Kidney epithelial cell (primary cell): ENCODE data around the gene SEMA5B. TPM values are rescaled to one million over a fixed set of nuclear protein-coding genes. Genes with fewer than 3 reads are reported as not detected.

Source experiments
- DNase-seq: peaks from one replicate; pipeline ENCODE4 v3.0.0-alpha.2; 2010; ENCODE audit warnings: low read depth
- H3K27me3 ChIP-seq: 2 replicates; pipeline ENCODE4 v1.6.0; 2011; ENCODE audit warnings: low read length; ENCODE audit not compliant: control insufficient read depth, insufficient read depth
- H3K36me3 ChIP-seq: 2 replicates; pipeline ENCODE4 v1.5.1; 2011; ENCODE audit warnings: low read length; ENCODE audit not compliant: control insufficient read depth, insufficient read depth
- H3K4me3 ChIP-seq: 2 replicates; pipeline ENCODE4 v1.5.1; 2011; ENCODE audit warnings: low read depth, mild to moderate bottlenecking, control low read depth, low read length
- total RNA-seq: library from RNA; depleted of rRNA; stranded (reverse); fragments of >200 nt; gene quantifications from 2 replicates; pipeline ENCODE4 v1.2.3, GENCODE V29; 2015
- TF ChIP-seq, protein P1 (sequence below): IDR thresholded peaks from 2 replicates; pipeline ENCODE4 v1.5.1; 2011; ENCODE audit warnings: mild to moderate bottlenecking, moderate library complexity, low read length, control low read depth, inconsistent platforms; ENCODE audit not compliant: insufficient read depth, poor library complexity, severe bottlenecking

SEMA5B gene
- total RNA-seq, 1 donor from 2014 or later = not detected

DNA sequence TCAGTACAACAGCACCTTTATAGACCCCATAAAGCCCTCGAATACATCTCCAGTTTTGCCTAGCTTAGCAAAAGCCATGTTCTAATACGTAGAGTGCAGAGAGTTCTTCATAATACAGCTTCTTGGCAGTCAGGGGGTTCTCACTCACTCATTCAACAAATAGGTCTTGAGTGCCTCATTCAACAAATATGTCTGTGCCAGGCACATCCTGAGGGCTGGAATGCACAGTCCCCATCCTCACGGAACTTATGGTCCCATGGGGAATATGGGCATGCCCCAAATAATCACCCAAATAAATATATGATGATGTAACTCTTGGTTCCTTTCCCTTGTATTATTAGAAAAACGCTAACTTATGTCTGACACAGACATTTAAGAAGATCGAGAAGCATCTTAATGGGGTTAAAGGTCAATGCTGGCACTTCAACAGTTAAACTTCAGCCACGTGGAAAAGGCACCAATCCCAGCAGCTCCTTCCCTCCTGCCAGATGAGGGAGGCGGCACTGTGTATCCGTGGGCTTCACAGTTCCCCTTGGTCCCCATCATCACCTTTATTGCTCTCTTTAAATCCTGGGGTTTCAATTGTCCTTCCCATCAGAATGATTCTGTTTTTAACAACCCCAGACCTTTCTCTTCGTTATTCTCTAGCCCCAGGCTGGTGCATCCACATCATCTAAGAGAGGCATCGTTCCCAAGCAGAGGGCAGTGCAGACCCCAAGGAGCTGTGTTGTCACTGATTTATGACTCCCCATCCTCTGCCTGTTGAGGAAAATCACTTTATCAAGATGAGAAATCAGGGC lies 18.9 kb upstream of the SEMA5B start:
- DNase-seq = no peak
- TF ChIP-seq, protein P1, sequence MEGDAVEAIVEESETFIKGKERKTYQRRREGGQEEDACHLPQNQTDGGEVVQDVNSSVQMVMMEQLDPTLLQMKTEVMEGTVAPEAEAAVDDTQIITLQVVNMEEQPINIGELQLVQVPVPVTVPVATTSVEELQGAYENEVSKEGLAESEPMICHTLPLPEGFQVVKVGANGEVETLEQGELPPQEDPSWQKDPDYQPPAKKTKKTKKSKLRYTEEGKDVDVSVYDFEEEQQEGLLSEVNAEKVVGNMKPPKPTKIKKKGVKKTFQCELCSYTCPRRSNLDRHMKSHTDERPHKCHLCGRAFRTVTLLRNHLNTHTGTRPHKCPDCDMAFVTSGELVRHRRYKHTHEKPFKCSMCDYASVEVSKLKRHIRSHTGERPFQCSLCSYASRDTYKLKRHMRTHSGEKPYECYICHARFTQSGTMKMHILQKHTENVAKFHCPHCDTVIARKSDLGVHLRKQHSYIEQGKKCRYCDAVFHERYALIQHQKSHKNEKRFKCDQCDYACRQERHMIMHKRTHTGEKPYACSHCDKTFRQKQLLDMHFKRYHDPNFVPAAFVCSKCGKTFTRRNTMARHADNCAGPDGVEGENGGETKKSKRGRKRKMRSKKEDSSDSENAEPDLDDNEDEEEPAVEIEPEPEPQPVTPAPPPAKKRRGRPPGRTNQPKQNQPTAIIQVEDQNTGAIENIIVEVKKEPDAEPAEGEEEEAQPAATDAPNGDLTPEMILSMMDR = no peak
- Histone ChIP-seq H3K4me3 (no peak overlapping the region), H3K27me3 (peaks cover 6% of the 10 kb centered on the region), H3K36me3 (no peaks in the 10 kb centered on the region)

DNA sequence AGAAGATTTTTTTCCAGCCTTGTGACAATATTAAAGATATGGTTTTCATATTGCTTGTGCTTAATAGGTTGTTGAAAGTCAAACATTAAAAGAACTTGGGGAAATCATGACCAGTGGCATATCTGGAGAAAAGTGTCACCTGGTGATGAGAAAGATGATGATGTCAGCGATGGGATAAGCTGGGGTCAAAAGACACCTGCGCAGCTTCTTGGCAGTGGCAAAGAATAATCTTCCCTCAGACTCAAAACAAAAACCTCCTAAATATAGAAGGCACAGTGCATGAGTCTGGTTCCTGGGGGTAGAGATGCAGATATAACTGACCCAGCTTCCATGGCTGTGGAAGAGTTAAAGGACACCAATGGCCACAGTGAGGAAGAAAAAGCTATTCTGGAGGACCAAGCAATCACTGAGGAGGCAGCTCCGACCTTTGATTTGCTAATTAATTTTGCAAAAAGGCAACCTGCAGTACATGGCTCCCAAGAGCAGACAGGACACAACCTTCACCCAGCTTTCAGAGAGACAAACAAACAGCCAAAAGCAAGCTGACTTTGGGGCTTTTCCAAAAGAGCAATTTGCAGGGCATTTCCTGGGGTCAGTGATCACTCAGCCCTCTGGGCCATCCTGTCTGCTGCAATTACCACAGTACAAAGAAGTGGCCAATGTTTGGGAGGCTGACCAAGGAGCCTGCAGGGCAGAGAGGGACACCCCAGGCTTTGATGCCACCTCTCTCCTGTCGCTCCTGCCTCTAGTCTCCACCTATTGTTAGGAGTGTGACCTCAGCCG lies 17.6 kb upstream of the SEMA5B start:
- Histone ChIP-seq H3K36me3 (no peaks in the 10 kb centered on the region), H3K27me3 (peaks cover 6% of the 10 kb centered on the region), H3K4me3 (no peak overlapping the region)
- TF ChIP-seq, protein P1 = no peak
- no peak for DNase-seq

DNA sequence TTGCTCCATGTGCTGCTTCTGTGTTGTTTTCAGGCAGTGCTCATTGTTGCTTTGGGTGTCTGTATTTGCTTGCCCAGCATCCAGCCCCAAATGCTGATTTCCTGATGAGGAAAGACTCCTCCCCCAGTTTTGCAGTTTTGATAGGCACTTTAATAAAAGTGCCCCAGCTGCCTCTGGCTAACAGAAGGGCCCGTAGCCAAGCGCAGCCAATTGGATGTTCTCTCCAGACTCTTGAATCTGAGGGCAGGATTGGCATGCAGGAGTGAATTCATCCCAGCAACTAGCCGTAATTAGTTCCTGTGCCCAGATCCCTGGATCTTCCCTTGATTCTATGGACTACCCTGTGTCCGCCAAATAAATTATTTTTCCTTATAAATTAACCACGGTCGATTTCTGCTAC lies 14.8 kb upstream of the SEMA5B start:
- Histone ChIP-seq H3K4me3 (no peak overlapping the region), H3K36me3 (no peaks in the 10 kb centered on the region), H3K27me3 (peaks cover 13% of the 10 kb centered on the region)
- TF ChIP-seq, protein P1 = no peak
- no peak for DNase-seq

DNA sequence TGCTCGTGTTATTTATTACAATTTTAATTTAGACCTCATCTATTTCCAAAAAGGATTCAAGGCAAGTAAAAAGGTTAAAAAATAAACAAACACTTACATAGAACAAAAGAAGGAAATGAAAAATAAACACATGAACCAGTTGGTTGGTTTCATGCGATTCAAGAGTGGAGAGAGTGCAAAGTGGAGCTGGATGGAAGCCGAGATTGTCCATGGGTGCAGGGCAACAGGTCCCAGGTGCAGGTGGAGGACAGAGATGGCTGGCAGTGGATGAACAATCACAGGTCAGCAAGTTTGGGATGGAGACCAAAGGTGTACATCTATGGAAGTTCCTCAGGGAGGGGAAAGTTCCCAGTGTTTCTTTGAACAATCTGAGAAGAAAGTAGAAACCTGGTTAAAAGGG lies 11.6 kb upstream of the SEMA5B start:
- no peak for DNase-seq
- TF ChIP-seq, protein P1 = no peak
- peaks cover 17% of the 10 kb centered on the region for H3K27me3 ChIP-seq
- H3K4me3 ChIP-seq = no peak overlapping the region
- H3K36me3 ChIP-seq = no peaks in the 10 kb centered on the region

DNA sequence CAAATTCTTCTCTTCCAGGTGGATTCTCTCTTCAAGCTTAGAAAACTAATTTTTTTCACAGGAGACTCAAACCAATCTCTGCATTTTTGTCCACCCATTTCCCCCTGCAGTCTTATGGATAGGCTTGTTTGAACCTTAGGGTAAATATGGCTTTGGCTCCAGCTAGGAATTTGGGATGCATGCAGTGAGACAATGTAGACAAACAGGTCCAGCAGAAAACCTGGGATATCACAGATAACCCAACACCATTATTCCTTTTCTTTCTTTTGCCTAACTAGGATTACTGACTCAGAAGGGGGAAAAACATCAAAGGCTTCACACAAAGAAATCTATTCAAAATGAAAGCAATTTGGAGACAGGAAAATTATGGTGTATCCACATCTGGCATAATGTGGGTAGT lies 11.2 kb upstream of the SEMA5B start:
- TF ChIP-seq, protein P1 = no peak
- no peaks in the 10 kb centered on the region for H3K36me3 ChIP-seq
- peaks cover 17% of the 10 kb centered on the region for H3K27me3 ChIP-seq
- H3K4me3 ChIP-seq = no peak overlapping the region
- DNase-seq = no peak
